ENCODE measurements around the gene MRGPRG.

Gene MRGPRG

GRCh38 chr11:3221408-3222002 is 2.9 kb upstream of the MRGPRG start:
- no peak for TF ChIP-seq CTCF (IDR thresholded peaks at IDR 0.05; ENCODE audit: extremely low read depth, insufficient read depth, missing control alignments)
- in situ Hi-C loops (cut with MboI; ENCODE audit: low pct_unique_long_range_greater_than_20kb, low sequenced_read_pairs, unreplicated experiment) = no loop called here
- DNase-seq (ENCODE audit: low spot score) = no peak

DNA sequence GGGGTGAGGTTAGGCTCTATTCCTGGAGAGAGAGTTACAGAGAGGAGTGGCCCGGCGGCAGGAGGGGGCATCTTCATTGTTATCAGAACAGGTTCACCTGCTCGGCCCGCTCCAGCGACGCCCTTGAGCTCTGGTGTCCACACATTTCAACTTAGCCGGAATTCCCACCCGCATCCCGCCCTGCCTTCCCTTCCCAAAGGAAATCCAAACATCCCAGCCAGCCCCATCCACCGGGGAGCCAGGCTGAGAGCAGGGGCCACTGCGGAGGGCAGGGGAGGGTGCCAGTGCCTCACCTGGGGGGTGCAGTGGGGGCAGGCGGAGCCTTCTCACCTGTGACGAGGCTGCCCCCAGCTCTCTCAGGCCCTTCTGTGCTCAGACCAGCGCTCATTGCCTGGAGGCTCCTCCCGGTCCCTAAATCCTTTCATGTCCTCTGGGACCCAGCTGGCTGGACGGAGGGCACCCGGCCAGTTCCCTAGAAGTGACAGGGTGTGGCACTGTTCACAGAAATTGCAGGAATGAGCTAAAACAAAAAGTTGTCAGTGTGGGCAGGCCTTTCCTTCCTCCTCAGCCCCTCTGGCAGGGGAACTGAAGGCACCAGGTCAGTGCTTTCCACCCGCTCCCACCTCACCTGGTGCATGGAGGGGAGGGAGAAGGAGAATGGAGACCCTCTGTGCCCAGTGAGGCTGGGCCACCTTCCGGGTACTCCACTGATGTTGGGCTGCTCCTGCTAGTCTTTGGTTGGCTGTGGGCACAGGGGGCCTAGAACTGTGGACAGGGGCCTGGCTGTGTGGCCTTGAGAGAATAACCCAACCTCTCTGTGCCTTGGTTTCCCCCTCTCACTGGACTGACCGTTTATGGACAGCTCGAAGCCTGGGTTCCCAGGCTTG is 2.2 kb upstream of the MRGPRG start:
- DNase-seq (ENCODE audit: low spot score) = no peak
- TF ChIP-seq CTCF (IDR thresholded peaks at IDR 0.05; ENCODE audit: extremely low read depth, insufficient read depth, missing control alignments) = no peak
- in situ Hi-C loops (cut with MboI; ENCODE audit: low pct_unique_long_range_greater_than_20kb, low sequenced_read_pairs, unreplicated experiment) = no loop called here

GRCh38 chr11:3220101-3220500 is 1.5 kb upstream of the MRGPRG start:
- no peak for TF ChIP-seq CTCF (IDR thresholded peaks at IDR 0.05; ENCODE audit: extremely low read depth, insufficient read depth, missing control alignments)
- in situ Hi-C loops (cut with MboI; ENCODE audit: low pct_unique_long_range_greater_than_20kb, low sequenced_read_pairs, unreplicated experiment) = no loop called here
- no peak for DNase-seq (ENCODE audit: low spot score)

DNA sequence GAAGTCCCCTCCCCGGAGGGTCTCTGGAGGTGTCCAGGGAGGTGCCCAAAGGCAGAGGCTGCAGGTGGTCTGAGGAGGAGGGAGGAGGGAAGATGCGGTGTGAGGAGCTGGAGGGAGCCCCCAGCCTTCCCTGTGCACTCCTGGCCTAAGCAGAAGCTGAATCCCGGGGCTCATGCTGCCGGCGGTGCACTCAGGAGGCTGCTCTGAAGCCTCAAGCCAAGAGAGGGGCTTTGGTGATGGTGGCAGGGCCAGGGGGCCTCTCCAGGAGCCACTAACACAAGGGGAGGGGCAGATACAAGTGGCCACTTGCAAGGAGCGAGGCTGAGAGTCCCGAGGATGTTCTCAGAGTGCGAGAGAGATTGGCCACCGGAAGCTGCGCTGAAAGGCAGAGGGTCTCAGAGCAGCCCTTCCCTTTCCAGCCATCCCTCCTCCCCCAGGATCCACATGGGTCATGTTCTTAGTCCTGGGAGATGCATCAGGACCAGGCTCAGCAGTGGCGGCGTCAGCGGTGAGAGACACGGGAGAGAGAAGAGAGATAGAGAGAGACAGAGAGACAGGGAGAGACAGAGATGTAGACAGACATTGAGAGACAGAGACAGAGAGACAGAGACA is 774 bp upstream of the MRGPRG start:
- in situ Hi-C loops (cut with MboI; ENCODE audit: low pct_unique_long_range_greater_than_20kb, low sequenced_read_pairs, unreplicated experiment) = no loop called here
- no peak for DNase-seq (ENCODE audit: low spot score)
- TF ChIP-seq CTCF (IDR thresholded peaks at IDR 0.05; ENCODE audit: extremely low read depth, insufficient read depth, missing control alignments) = no peak

DNA sequence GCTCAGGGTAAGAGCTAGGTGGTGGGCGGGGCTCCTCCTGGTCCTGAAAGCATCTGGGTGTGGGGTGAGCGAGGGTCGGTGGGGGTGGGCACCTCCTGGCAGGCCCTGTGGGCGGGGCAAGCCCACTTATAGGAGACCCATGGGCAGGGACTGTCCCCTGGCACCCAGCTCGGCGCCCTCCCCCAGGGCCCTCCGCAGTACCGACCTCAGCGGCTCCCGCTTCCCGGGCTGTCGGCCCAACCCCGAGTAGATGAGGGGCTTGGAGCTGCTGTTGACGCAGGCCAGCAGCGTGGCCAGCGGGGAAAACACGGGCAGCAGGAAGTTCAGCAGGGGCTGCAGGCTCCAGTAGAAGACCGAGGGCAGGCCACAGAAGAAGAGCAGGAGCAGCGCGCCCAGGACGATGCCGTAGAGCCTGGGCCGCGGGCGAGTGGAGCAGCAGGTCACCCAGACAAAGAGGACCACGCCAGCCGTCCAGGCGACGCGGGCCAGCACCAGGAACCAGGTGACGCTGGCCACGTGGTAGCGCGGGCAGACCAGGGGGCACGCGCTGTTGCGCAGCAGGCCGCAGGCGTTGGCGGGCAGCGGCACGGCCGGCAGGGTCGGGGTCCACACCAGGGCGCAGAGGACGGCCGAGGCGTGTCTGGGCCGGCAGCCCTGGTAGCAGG is 663 bp downstream of the MRGPRG start:
- TF ChIP-seq CTCF (IDR thresholded peaks at IDR 0.05; ENCODE audit: extremely low read depth, insufficient read depth, missing control alignments) = no peak
- in situ Hi-C loops (cut with MboI; ENCODE audit: low pct_unique_long_range_greater_than_20kb, low sequenced_read_pairs, unreplicated experiment) = no loop called here
- DNase-seq (ENCODE audit: low spot score) = no peak

- TF ChIP-seq CTCF (IDR thresholded peaks at IDR 0.05; ENCODE audit: extremely low read depth, insufficient read depth, missing control alignments) = no peak
- no peak for DNase-seq (ENCODE audit: low spot score)
- in situ Hi-C loops (cut with MboI; ENCODE audit: low pct_unique_long_range_greater_than_20kb, low sequenced_read_pairs, unreplicated experiment) = no loop called here
These were observed 2.5 kb downstream of the MRGPRG start for GRCh38 chr11:3216027-3216525.

Measured in GM13977 (cell line).